ENCODE measurements around the gene AHCYL1.

The AHCYL1 gene

GRCh38 chr1:109959974-109960744 is 24.4 kb upstream of the AHCYL1 start:
- peak overlapping the region; percentile 16; the same call in 1 of the 2 replicates for H3K9ac ChIP-seq (ENCODE audit: low read depth, low read length)
- H3K4me1 ChIP-seq (ENCODE audit: insufficient read depth, low read length), result peaks cover 36% of the 10 kb centered on the region

GRCh38 chr1:109960745-109961094 is 23.8 kb upstream of the AHCYL1 start:
- Histone ChIP-seq H3K9me3 (ENCODE audit: control insufficient read depth, insufficient read depth, low read length) (no peaks in the 10 kb centered on the region), H3K4me1 (ENCODE audit: insufficient read depth, low read length) (peaks cover 36% of the 10 kb centered on the region), H3K36me3 (ENCODE audit: insufficient read depth, low read length) (no peaks in the 10 kb centered on the region), H3K9ac (ENCODE audit: low read depth, low read length) (peak overlapping the region; percentile 16; the same call in 1 of the 2 replicates)

More at GRCh38 chr1:109959974-109960744, 24.4 kb upstream of the AHCYL1 start:
- Histone ChIP-seq H3K36me3 (ENCODE audit: insufficient read depth, low read length) (no peaks in the 10 kb centered on the region), H3K9me3 (ENCODE audit: control insufficient read depth, insufficient read depth, low read length) (no peaks in the 10 kb centered on the region)

DNA sequence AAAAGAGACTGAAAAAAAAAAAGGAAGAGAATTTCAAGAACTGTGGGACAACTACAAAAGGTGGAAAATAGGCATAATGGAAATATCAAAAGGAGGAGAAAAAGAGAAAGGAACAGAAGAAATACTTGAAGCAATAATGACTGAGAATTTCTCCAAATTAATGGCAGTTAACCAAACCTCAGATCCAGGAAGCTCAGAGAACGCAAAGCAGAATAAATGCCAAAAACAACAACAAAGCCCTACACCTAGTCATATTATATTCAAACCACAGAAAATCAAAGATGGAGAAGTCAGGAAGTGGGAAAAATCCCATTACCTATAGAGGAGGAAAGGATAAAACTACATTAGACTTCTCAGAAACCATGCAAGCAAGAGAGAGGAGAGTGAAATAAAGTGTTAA is 20.7 kb upstream of the AHCYL1 start:
- Histone ChIP-seq H3K4me1 (ENCODE audit: insufficient read depth, low read length) (peaks cover 28% of the 10 kb centered on the region), H3K9ac (ENCODE audit: low read depth, low read length) (no peak overlapping the region), H3K9me3 (ENCODE audit: control insufficient read depth, insufficient read depth, low read length) (no peaks in the 10 kb centered on the region), H3K36me3 (ENCODE audit: insufficient read depth, low read length) (no peaks in the 10 kb centered on the region)

DNA sequence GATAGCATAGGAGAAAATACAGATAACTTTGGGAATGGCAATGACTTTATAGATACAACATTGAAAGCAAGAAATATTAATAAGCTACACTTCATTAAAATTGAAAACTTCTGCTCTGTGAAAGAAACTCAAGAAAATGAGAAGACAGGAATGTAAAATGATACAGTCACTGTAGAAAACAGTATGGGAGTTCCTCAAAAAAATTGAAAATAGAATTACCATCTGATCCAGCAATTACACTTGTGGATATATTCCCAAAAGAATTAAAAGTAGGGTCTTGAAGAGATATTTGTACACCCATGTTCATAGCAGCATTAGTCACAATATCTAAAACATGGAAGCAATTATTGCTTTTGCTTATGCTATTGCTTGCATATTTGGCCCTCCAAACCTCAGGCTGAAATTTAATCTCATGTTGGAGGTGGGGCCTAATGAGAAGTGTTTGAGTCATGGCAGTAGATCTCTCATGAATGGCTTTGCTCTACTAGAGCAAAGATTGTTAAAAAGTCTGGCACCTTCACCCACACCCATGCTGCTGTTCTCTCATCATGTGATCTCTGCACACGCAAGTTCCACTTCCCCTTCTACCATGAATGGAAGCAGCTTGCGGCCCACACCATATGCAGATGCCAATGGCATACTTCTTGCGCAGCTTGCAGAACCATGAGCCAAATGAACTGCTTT is 15.3 kb upstream of the AHCYL1 start:
- Histone ChIP-seq H3K4me1 (ENCODE audit: insufficient read depth, low read length) (no peaks in the 10 kb centered on the region), H3K9ac (ENCODE audit: low read depth, low read length) (no peak overlapping the region), H3K9me3 (ENCODE audit: control insufficient read depth, insufficient read depth, low read length) (no peaks in the 10 kb centered on the region), H3K36me3 (ENCODE audit: insufficient read depth, low read length) (no peaks in the 10 kb centered on the region)

- Histone ChIP-seq H3K4me1 (ENCODE audit: insufficient read depth, low read length) (no peaks in the 10 kb centered on the region), H3K9me3 (ENCODE audit: control insufficient read depth, insufficient read depth, low read length) (no peaks in the 10 kb centered on the region), H3K36me3 (ENCODE audit: insufficient read depth, low read length) (no peaks in the 10 kb centered on the region), H3K9ac (ENCODE audit: low read depth, low read length) (no peak overlapping the region)
These were observed 14.7 kb upstream of the AHCYL1 start for GRCh38 chr1:109969907-109970306.

GRCh38 chr1:109971559-109971958 is 13.0 kb upstream of the AHCYL1 start:
- Histone ChIP-seq H3K36me3 (ENCODE audit: insufficient read depth, low read length) (no peaks in the 10 kb centered on the region), H3K9ac (ENCODE audit: low read depth, low read length) (no peak overlapping the region), H3K9me3 (ENCODE audit: control insufficient read depth, insufficient read depth, low read length) (no peaks in the 10 kb centered on the region), H3K4me1 (ENCODE audit: insufficient read depth, low read length) (no peaks in the 10 kb centered on the region)

DNA sequence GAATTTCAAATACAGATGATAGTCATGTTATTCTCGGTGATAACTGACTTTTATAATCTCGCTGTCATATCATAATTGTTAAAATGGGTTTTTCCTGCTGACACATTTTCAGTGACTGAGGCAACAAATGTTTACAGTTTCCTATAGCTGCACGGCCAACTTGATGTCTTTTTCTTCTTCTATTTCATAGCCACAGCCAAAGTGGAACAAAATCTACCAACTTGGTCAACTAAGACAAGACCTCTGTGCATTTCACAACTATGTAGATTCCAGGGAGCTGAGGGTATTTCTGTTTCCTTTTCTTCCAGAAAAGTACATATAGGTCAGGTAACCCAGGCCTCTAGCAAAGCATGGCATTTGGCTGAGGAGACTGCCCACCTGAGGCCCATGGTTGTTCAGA is 10.4 kb upstream of the AHCYL1 start:
- no peaks in the 10 kb centered on the region for H3K9me3 ChIP-seq (ENCODE audit: control insufficient read depth, insufficient read depth, low read length)
- H3K4me1 ChIP-seq (ENCODE audit: insufficient read depth, low read length), result no peaks in the 10 kb centered on the region; the same call in 1 of the 2 replicates

DNA sequence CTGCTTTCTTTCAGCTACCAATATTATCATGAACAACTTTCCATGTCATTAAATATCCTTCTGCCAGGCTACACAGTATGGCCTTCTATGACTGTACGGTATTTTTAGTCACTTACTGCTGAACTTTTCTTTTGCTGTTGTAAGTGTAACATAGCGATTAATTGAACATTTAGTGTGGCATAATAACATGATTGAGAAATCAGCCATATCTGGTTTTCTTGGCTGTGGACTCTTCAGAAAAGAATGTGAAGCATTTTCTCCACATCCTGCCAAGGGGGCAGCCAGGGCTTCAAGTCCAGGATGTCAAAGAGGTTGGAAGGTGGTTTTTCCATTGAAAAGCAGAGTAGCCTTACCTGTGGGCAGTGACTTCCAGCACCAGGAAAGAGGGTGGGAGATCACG is 8.8 kb upstream of the AHCYL1 start:
- Histone ChIP-seq H3K4me1 (ENCODE audit: insufficient read depth, low read length) (peaks cover 4% of the 10 kb centered on the region; the same call in 1 of the 2 replicates), H3K9ac (ENCODE audit: low read depth, low read length) (no peak overlapping the region), H3K36me3 (ENCODE audit: insufficient read depth, low read length) (no peaks in the 10 kb centered on the region), H3K9me3 (ENCODE audit: control insufficient read depth, insufficient read depth, low read length) (no peaks in the 10 kb centered on the region)

More for the DNA sequence above, 10.4 kb upstream of the AHCYL1 start:
- Histone ChIP-seq H3K36me3 (ENCODE audit: insufficient read depth, low read length) (no peaks in the 10 kb centered on the region), H3K9ac (ENCODE audit: low read depth, low read length) (no peak overlapping the region)

DNA sequence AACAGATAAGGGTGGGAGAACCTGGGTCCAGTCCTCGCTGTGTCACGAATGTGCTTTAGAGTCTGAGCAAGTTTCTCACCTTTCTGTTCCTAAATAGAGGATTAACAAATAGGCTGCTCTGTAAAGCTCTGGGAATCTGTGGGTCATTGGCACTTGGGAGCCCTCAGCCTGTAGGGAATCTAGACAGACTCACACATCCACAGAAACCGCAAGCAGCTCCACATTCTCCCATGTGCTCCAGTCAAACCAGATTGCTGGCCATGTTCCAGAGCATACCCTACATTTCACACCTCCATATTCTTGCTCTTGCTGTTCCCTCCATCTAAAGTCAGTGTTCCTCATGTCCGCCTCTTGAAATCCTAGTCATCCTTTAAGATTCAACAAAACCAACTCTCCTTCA is 7.8 kb upstream of the AHCYL1 start:
- Histone ChIP-seq H3K9ac (ENCODE audit: low read depth, low read length) (no peak overlapping the region), H3K36me3 (ENCODE audit: insufficient read depth, low read length) (no peaks in the 10 kb centered on the region), H3K4me1 (ENCODE audit: insufficient read depth, low read length) (peaks cover 4% of the 10 kb centered on the region; the same call in 1 of the 2 replicates), H3K9me3 (ENCODE audit: control insufficient read depth, insufficient read depth, low read length) (no peaks in the 10 kb centered on the region)

GRCh38 chr1:109977225-109977624 is 7.3 kb upstream of the AHCYL1 start:
- H3K36me3 ChIP-seq (ENCODE audit: insufficient read depth, low read length), result no peaks in the 10 kb centered on the region
- peaks cover 4% of the 10 kb centered on the region; the same call in 1 of the 2 replicates for H3K4me1 ChIP-seq (ENCODE audit: insufficient read depth, low read length)
- H3K9ac ChIP-seq (ENCODE audit: low read depth, low read length), result no peak overlapping the region
- no peaks in the 10 kb centered on the region for H3K9me3 ChIP-seq (ENCODE audit: control insufficient read depth, insufficient read depth, low read length)

DNA sequence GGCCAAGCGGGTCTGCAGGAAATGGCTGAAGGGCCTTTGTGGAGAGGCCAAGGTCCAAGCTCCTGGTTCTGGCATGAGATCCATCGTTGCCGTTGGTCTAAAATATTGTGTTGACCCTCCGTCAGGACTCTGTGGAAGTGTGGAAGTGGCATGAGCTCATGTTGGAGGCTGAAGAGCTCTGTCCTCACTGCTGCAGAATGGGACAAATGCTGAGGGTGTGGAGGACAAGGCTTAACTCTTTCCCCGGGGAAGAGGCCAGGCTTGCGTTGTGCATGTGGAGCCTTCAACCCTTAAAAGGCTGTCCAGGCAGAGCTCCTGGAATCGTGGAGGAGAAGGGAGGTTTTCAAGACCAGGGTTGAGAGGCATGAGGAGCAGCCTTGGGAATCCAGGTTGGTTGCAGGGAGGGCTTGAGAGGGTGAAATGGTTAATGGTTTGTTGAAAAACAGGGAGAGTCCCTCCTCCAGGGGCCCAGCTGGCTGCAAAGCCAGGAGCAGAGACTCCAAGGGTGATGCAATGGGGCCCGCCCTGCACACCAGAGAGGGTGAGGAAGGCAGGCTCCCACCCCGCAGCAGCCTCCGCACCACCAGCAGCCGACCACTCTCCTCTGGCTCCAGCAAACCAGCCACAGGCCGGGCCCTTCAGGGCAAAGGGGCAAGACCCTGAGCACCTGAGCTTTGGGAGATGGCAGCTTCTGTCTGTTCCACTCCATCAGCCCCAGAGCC is 6.7 kb upstream of the AHCYL1 start:
- no peaks in the 10 kb centered on the region for H3K9me3 ChIP-seq (ENCODE audit: control insufficient read depth, insufficient read depth, low read length)
- H3K9ac ChIP-seq (ENCODE audit: low read depth, low read length), result no peak overlapping the region
- H3K36me3 ChIP-seq (ENCODE audit: insufficient read depth, low read length), result no peaks in the 10 kb centered on the region
- peaks cover 4% of the 10 kb centered on the region; the same call in 1 of the 2 replicates for H3K4me1 ChIP-seq (ENCODE audit: insufficient read depth, low read length)

- Histone ChIP-seq H3K9me3 (ENCODE audit: control insufficient read depth, insufficient read depth, low read length) (no peaks in the 10 kb centered on the region), H3K4me1 (ENCODE audit: insufficient read depth, low read length) (peaks cover 10% of the 10 kb centered on the region; the same call in 1 of the 2 replicates), H3K9ac (ENCODE audit: low read depth, low read length) (no peak overlapping the region), H3K36me3 (ENCODE audit: insufficient read depth, low read length) (no peaks in the 10 kb centered on the region)
These were observed 5.6 kb upstream of the AHCYL1 start for GRCh38 chr1:109978761-109979488.

- H3K9me3 ChIP-seq (ENCODE audit: control insufficient read depth, insufficient read depth, low read length), result no peaks in the 10 kb centered on the region
- H3K9ac ChIP-seq (ENCODE audit: low read depth, low read length), result no peak overlapping the region
- H3K36me3 ChIP-seq (ENCODE audit: insufficient read depth, low read length), result no peaks in the 10 kb centered on the region
- peaks cover 12% of the 10 kb centered on the region; the same call in 1 of the 2 replicates for H3K4me1 ChIP-seq (ENCODE audit: insufficient read depth, low read length)
These were observed 5.0 kb upstream of the AHCYL1 start for GRCh38 chr1:109979489-109980091.

Data from ES-I3 (cell line).